Ishikawa (cell line): ENCODE results near the gene PIAS4.
A peak's percentile ranks its signal among the peaks of the same experiment; 100 is the strongest.

Experiments used
- EGR1 ChIP-seq: IDR thresholded peaks from 2 replicates; pipeline ENCODE4 v1.6.1; 2012
- FOXM1 ChIP-seq: IDR thresholded peaks from 2 replicates; pipeline ENCODE4 v1.6.1; 2012; ENCODE audit warnings: low read depth, borderline replicate concordance
- MAX ChIP-seq: IDR thresholded peaks from 2 replicates; pipeline ENCODE4 v1.6.1; 2012
- NFIC ChIP-seq: IDR thresholded peaks from 2 replicates; pipeline ENCODE4 v1.6.1; 2012
- REST ChIP-seq: IDR thresholded peaks from 2 replicates; pipeline ENCODE4 v1.6.1; 2012; ENCODE audit warnings: low read depth, mild to moderate bottlenecking
- TAF1 ChIP-seq: IDR thresholded peaks from 2 replicates; pipeline ENCODE4 v1.6.1; 2012; ENCODE audit warnings: low read depth, mild to moderate bottlenecking
- TF ChIP-seq, protein P1 (sequence below): IDR thresholded peaks from 2 replicates; pipeline ENCODE4 v1.6.1; 2012

- no peak for TF ChIP-seq REST
- 0 out of 2 replicates have a peak, but pooled peaks have one; percentile 2 for TF ChIP-seq TAF1
- TF ChIP-seq, protein P1, sequence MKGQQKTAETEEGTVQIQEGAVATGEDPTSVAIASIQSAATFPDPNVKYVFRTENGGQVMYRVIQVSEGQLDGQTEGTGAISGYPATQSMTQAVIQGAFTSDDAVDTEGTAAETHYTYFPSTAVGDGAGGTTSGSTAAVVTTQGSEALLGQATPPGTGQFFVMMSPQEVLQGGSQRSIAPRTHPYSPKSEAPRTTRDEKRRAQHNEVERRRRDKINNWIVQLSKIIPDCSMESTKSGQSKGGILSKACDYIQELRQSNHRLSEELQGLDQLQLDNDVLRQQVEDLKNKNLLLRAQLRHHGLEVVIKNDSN, result no peak
- TF ChIP-seq FOXM1, result no peak
- TF ChIP-seq MAX, result no peak
- TF ChIP-seq NFIC, result no peak
- TF ChIP-seq EGR1, result no peak
These were observed 58.7 kb downstream of the PIAS4 start for GRCh38 chr19:4066176-4066606.
